Natural killer cell treated with Interleukin-12 subunit alpha and Interleukin-12 subunit beta and Interleukin-15 and Interleukin-18, amount 100 ng/mL, for 72 hours (primary cell): ENCODE results near the gene GRB7. TPM values are rescaled to one million over a fixed set of nuclear protein-coding genes. Genes with fewer than 3 reads are reported as not detected.
"Not testable (repeated sequence)": the region's sequence is repeated elsewhere in the genome, so short reads cannot be mapped to it uniquely, and the experiment has no call there.

Experiments used
- ATAC-seq, 2 donors: fragments of 150-1000 bp; cut with Tn5 transposase in 1 of 2; sonication (Bioruptor Pico), chemical (Tn5 transposase) in 1 of 2; 2 replicates each; pipeline ENCODE4 v1.10.0; 2021
- DNase-seq: peaks from one replicate; pipeline ENCODE4 v3.0.0; 2022; ENCODE audit warnings: low spot score
- H3K27ac Mint-ChIP-seq, 2 donors: 1 replicate in 1 of 2; 2 replicates in 1 of 2; pipeline ENCODE4 v1.8.0; 2022; ENCODE audit warnings: mixed read lengths in 2 of 2, mild to moderate bottlenecking in 1 of 2, moderate library complexity in 1 of 2
- H3K27me3 Mint-ChIP-seq, 2 donors: 1 replicate in 1 of 2; 2 replicates in 1 of 2; pipeline ENCODE4 v1.8.0; 2022; ENCODE audit warnings: mixed read lengths in 2 of 2
- H3K36me3 Mint-ChIP-seq: one replicate; pipeline ENCODE4 v1.8.0; 2022; ENCODE audit warnings: mixed read lengths
- H3K4me1 Mint-ChIP-seq, 2 donors: 1 replicate in 1 of 2; 2 replicates in 1 of 2; pipeline ENCODE4 v1.8.0; 2022; ENCODE audit warnings: low read depth in 2 of 2, mixed read lengths in 2 of 2, mild to moderate bottlenecking in 1 of 2
- H3K4me3 Mint-ChIP-seq: one replicate; pipeline ENCODE4 v1.8.0; 2022; ENCODE audit warnings: mixed read lengths
- H3K9me3 Mint-ChIP-seq: 2 replicates; pipeline ENCODE4 v1.8.0; 2022; ENCODE audit warnings: mixed read lengths
- total RNA-seq, 2 donors: library from RNA; stranded (reverse); gene quantifications; one replicate each; pipeline ENCODE4 v1.2.3, GENCODE V29; 2022

GRB7 gene
- total RNA-seq, 2 donors from 2014 or later, result 0.36 TPM; not detected in 1

DNA sequence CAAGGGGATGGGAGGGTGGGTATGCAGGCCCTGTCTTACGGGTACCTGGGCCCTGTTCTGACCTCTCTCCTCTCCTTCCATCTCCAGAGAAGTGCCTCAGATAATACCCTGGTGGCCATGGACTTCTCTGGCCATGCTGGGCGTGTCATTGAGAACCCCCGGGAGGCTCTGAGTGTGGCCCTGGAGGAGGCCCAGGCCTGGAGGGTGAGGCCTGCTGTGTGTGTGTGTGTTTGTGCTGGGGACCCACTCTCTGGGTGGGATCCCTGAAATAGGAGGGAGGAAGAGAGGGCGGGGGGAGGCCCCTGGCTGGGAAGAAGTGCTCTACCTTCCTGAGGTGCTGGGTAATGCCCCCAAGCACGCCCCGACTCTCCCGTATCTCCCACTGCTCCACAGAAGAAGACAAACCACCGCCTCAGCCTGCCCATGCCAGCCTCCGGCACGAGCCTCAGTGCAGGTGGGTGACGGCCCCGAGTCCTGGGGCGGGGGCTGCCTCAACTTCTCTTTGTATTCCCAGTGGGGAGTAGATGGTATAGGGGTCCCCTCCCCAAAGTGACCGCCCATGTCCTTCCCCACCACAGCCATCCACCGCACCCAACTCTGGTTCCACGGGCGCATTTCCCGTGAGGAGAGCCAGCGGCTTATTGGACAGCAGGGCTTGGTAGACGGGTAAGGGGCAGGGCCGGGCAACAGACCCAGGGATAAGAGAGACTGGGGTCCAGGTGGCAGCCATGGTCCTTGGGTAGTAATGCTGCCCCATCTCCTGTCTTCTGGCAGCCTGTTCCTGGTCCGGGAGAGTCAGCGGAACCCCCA is 7.8 kb downstream of the GRB7 start:
- Mint-ChIP-seq H3K27ac (no peak overlapping the region), H3K4me1 (peaks cover 0 to 5% of the 10 kb centered on the region in 2 donors), H3K36me3 (no peaks in the 10 kb centered on the region), H3K27me3 (no peaks in the 10 kb centered on the region), H3K4me3 (no peak overlapping the region), H3K9me3 (no peaks in the 10 kb centered on the region)
- ATAC-seq, result no peak
- no peak for DNase-seq

DNA sequence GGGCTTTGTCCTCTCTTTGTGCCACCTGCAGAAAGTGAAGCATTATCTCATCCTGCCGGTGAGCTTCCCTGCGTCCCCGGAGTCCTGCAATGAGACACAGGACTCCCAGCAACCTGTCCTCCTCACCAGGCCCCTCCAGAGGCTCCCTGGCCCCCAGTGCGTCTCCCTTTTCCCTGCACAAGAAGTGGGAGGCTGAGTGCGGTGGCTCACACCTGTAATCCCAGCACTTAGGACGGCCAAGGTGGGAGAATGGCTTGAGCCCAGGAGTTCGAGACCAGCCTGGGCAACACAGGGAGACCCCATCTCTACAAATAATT is 8.4 kb downstream of the GRB7 start:
- Mint-ChIP-seq H3K36me3 (no peaks in the 10 kb centered on the region), H3K4me1 (peaks cover 0 to 4% of the 10 kb centered on the region in 2 donors), H3K27me3 (no peaks in the 10 kb centered on the region), H3K4me3 (no peak overlapping the region), H3K9me3 (no peaks in the 10 kb centered on the region), H3K27ac (peak overlapping the region in 1 of 2 donors; percentile 56)
- DNase-seq (no peak), ATAC-seq (no peak)

DNA sequence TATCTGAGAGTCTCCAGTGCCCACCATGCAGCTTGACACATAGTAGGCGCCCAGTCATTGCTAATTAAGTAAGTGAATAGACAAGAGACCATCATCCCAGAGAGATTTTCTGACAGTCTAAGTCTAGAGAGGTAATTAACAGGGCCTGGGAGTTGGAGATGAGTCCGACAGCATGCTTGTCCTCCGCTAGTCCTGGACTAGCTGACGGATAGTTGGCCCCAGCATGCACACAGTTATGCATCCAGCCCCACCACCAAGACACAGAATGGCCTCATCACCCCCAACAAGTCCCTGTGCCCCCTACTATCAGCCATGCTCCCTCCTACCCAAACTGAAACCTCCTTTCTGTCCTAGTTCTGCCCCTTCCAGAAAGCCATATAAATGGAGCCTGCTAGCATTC is 10.0 kb downstream of the GRB7 start:
- Mint-ChIP-seq H3K4me3 (no peak overlapping the region), H3K27me3 (no peaks in the 10 kb centered on the region), H3K36me3 (no peaks in the 10 kb centered on the region), H3K4me1 (peaks cover 5 to 10% of the 10 kb centered on the region in 2 donors), H3K27ac (peak overlapping the region in 1 of 2 donors; percentile 67), H3K9me3 (no peaks in the 10 kb centered on the region)
- DNase-seq (no peak), ATAC-seq (no peak)

DNA sequence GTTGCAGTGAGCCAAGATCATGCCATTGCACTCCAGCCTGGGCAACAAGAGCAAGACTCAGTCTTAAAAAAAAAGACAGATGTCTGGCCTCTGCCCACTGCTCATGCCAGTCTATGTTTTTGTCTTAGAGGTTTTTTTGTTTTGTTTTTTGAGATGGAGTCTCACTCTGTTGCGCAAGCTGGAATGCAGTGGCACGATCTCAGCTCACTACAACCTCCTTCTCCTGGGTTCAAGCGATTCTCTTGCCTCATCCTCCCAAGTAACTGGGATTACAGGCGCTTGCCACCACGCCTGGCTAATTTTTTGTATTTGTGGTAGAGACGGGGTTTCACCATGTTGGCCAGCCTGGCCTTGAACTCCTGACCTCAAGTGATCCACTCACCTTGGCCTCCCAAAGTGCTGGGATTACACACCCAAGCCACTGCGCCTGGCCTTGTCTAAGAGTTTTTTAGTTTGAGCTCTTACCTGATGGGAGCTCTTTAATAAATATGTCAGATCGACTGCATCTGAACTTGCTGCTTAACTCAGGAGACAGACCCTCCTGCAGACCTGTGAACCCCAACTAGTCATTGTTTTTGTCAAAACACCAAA is 10.8 kb downstream of the GRB7 start:
- DNase-seq, H3K36me3 Mint-ChIP-seq: not testable (repeated sequence)

DNA sequence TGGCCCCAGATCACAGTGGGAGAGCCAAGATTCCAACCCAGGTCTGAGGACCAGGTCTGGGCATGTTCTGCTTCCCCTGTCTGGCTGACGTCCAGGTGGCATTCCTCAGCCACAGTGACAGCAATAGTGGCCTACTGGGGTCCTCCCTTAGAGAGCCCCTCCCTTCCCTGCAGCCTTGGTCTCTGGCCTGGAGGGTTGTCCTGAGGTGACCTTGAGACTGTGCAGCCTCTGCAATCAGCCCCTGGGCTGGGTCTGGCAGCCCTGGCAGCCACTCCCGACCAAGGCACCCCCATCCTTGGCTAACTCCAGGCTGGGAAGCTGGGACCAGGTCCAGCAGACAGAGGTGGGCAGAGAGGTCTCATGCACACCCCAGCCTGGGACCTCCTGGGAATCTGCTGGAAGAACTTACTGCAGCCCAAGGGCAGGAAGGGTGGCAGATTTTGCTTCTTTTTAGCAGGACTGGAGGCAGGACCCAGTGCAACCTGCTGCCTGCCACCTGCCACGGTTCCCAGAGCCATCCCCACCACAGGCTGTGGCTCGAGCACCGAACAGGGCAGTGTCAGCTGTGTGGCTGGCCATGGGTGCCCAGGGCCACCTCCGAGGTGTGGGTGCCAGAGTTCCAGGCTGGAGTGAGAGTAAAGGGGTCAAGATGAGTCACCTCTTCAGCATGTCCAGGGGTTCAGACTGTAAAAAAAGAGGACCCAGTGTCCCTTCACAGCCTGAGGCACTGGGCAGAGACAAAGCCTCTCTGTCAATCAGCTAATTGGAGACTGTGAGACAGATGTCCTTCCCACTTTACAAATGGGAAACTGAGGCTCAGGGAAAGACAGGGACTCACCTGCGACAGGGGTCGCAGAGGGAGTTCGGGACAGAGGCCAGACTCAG is 12.6 kb downstream of the GRB7 start:
- ATAC-seq (no peak), DNase-seq (no peak)
- Mint-ChIP-seq H3K27ac (no peak overlapping the region), H3K4me3 (no peak overlapping the region), H3K27me3 (no peaks in the 10 kb centered on the region), H3K9me3 (no peaks in the 10 kb centered on the region), H3K36me3 (no peaks in the 10 kb centered on the region), H3K4me1 (peaks cover 19 to 23% of the 10 kb centered on the region in 2 donors)

More for the DNA sequence above, 10.8 kb downstream of the GRB7 start:
- peaks cover 13 to 17% of the 10 kb centered on the region in 2 donors for H3K4me1 Mint-ChIP-seq
- H3K27me3 Mint-ChIP-seq, H3K27ac Mint-ChIP-seq, H3K9me3 Mint-ChIP-seq, ATAC-seq, H3K4me3 Mint-ChIP-seq: not testable (repeated sequence)

DNA sequence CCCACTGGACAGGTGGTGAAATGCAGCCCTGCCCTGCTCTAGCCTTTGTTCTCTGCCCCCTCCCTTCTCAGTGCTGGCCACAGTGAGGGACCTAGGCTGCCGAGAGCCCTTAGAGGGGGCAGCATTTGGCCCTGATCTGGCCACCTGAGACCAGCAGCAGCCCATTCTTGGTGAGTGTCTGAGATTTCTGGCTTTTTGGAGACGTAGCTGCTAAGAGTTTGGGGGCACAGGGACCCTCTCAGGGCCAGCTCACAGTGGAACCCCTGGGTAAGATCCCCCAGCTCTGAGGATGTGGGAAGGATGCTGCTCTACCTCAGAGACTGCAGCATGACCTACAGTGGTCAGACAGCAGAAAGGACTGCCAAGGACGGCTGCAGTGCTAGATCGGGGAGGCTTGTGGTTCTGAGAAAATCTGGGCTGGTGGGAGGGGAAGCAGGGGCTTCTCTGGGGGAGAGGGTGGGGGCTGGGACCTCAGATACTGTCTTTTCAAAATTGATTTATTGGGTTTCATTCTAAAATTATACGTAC is 13.3 kb downstream of the GRB7 start:
- Mint-ChIP-seq H3K27me3 (no peaks in the 10 kb centered on the region), H3K4me1 (peaks cover 27 to 30% of the 10 kb centered on the region in 2 donors), H3K27ac (no peak overlapping the region), H3K9me3 (no peaks in the 10 kb centered on the region), H3K4me3 (no peak overlapping the region), H3K36me3 (no peaks in the 10 kb centered on the region)
- ATAC-seq, result no peak
- no peak for DNase-seq

DNA sequence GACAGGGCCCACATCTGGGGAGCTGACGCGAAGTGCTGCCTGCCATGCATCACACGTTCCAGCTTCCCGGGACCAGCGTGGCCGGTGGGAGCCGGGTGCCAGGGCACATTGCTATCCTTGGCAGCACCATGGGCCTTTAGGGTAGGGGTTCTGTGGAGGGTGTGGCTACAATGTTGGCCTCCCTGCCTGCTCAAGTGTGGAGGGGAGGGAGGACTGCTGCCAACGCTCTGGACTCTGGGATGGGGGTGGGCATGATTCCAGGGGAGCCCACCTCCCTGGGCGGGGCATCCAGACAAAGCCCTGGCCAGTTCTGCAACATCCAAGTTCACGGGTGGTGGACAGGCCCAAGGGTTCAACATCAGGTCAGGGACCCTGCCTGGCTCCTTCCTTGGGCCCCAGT is 13.9 kb downstream of the GRB7 start:
- no peaks in the 10 kb centered on the region for H3K27me3 Mint-ChIP-seq
- H3K4me1 Mint-ChIP-seq, result peaks cover 32 to 36% of the 10 kb centered on the region in 2 donors
- no peak for ATAC-seq
- no peaks in the 10 kb centered on the region for H3K9me3 Mint-ChIP-seq
- H3K36me3 Mint-ChIP-seq, result no peaks in the 10 kb centered on the region
- H3K27ac Mint-ChIP-seq, result peak overlapping the region; percentile 77 to 98
- H3K4me3 Mint-ChIP-seq, result no peak overlapping the region
- DNase-seq, result no peak

DNA sequence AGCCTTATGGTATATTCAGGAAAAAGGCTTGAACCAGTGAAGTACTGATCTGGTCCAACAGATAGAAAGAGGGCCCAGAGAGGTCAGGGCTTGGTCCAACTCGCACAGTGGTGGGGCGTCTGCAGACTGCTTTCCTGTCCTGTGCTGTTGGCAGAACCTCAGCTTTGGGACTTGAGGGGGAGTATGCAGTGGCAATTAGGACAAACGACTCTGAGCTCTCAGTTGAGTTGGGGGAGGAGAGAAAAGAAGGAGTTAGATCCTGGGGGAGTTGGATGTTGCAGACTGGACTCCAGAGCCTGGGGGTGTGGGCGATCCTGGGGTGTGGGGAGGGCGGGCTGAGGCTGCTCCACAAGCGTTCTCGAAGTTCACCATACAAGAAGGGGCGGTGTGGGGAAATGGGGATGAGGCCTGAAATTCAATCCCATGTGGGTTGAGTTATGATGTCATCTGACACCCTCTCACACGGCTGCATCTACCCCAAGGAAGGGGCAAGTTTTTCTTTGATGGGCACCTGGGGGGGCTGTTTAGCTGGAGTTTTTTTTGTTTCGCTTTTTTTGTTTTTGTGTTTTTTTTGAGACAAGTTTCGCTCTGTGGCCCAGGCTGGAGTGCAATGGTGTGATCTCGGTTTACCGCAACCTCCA is 14.6 kb downstream of the GRB7 start:
- no peaks in the 10 kb centered on the region for H3K9me3 Mint-ChIP-seq
- peak overlapping the region; percentile 98 to 99 for H3K27ac Mint-ChIP-seq
- ATAC-seq, result no peak
- peak overlapping the region; percentile 66 for H3K4me3 Mint-ChIP-seq
- H3K27me3 Mint-ChIP-seq, result no peaks in the 10 kb centered on the region
- H3K36me3 Mint-ChIP-seq, result no peaks in the 10 kb centered on the region
- peaks cover 39 to 43% of the 10 kb centered on the region in 2 donors for H3K4me1 Mint-ChIP-seq
- DNase-seq, result no peak

DNA sequence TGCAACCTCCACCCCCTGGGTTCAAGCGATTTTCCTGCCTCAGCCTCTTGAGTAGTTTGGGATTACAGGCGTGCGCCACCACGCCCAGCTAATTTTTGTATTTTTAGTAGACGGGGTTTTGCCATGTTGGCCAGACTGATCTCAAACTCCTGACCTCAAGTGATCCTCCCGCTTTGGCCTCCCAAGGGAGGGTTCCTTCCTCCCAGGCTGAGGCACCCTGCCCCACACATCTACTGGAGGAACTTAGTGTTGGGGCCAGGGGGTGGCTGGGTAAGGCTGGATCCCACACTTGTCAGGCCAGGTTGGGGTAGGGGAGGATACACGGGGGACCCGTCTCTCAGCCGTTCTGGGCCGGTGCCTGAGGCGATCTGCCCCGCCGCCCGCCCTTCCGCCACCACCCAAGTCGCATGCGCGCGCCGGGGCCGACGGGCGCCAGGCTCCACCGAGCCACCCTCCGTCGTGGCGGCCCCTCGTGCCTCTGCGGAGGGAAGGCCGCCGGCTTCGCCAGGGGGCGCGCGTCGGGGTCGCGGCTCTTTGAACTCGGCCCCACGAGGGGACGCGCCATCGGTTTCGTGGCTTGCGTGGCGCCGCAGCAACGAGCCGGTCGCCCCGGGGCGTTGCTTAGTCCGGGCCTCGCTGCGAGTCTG is 15.9 kb downstream of the GRB7 start:
- Mint-ChIP-seq H3K36me3 (no peaks in the 10 kb centered on the region), H3K27me3 (no peaks in the 10 kb centered on the region), H3K4me3 (peak overlapping the region; percentile 86), H3K9me3 (no peaks in the 10 kb centered on the region), H3K4me1 (peaks cover 52 to 56% of the 10 kb centered on the region in 2 donors), H3K27ac (peak overlapping the region; percentile 98 to 99)
- DNase-seq (peak; percentile 88), ATAC-seq (peak; percentile 39 to 43)

DNA sequence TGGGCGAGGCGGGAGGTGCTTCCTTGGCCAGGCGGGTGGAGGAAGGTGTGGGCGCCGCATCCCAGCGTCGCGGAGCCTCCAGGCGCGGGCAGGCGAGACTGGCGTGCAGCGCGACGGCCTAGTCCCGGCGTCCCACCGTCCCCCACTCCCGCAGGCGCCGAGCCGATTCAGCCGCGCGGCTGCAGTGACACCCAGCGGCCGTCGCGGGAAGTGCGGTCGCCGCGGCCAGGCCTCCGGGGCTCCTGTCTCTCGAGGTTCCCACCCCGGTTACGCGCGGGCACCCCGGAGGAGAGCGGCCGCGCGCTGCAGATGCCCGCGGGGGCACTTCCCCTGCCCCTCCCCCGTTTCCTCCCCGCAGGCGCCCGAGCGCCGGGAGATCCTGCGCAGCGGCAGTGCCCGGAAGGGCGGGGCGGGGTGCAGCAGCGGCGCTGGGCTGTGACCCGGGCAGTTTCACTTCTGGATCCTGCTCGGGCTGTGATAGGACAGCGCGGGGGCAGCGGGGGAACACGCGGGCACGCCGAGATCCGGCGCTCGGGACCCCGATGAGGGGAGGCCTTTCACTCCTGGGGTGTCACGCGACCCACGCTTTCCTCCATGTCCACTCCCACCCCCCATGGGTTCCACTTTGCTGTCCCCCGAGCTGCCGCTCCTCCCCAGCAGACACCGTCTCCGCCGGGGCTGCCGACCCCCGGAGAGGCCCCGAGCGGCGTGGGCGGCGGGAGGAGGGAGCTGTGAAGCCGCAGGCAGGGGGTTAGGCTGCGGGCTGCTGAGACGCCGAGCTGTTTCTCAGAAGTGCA is 16.6 kb downstream of the GRB7 start:
- peak; percentile 100 for DNase-seq
- peak overlapping the region; percentile 96 for H3K4me3 Mint-ChIP-seq
- no peaks in the 10 kb centered on the region for H3K9me3 Mint-ChIP-seq
- no peaks in the 10 kb centered on the region for H3K36me3 Mint-ChIP-seq
- peaks cover 59 to 63% of the 10 kb centered on the region in 2 donors for H3K4me1 Mint-ChIP-seq
- peak; percentile 86 to 90 for ATAC-seq
- H3K27me3 Mint-ChIP-seq, result no peaks in the 10 kb centered on the region
- H3K27ac Mint-ChIP-seq, result peak overlapping the region; percentile 98 to 99

DNA sequence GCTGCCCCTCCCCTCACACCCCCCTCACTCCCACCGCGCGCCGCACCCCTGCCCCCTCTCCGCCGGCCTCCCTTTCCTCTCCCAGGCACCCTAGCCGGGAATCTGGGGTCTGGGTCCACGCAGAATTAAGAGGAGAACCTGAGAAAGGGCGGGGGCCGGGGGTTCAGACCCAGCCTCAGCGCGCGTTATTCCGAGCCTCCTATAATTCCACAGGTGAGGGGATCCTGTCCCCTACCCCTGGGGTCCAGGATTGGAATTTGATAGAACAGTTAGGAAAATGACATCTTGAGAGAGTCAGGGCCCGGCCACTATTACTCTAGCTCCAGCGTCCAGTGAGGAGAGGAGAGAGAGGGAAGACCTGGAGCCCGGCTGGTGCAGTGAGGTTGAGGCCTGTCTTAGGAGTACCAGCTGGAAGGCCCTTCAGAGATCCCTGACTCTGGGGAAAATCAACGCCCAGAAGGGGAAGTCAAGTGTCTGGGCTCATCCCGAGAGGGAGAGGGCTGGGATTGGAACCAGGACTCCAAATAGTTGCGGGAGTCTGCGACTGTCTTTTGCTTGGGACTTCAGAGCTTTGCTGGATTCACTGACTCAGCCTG is 17.3 kb downstream of the GRB7 start:
- no peak for ATAC-seq
- Mint-ChIP-seq H3K4me3 (peak overlapping the region; percentile 96), H3K27me3 (no peaks in the 10 kb centered on the region), H3K9me3 (no peaks in the 10 kb centered on the region), H3K36me3 (no peaks in the 10 kb centered on the region), H3K27ac (peak overlapping the region; percentile 97 to 98), H3K4me1 (peaks cover 65 to 69% of the 10 kb centered on the region in 2 donors)
- DNase-seq, result no peak
